Kidney epithelial cell (primary cell): Measurements from ENCODE around the gene SNAI3. TPM values are rescaled to one million over a fixed set of nuclear protein-coding genes. Genes with fewer than 3 reads are reported as not detected.

ENCODE experiments used
- DNase-seq: peaks from one replicate; pipeline ENCODE4 v3.0.0-alpha.2; 2010; ENCODE audit warnings: low read depth
- H3K27me3 ChIP-seq: 2 replicates; pipeline ENCODE4 v1.6.0; 2011; ENCODE audit warnings: low read length; ENCODE audit not compliant: control insufficient read depth, insufficient read depth
- H3K36me3 ChIP-seq: 2 replicates; pipeline ENCODE4 v1.5.1; 2011; ENCODE audit warnings: low read length; ENCODE audit not compliant: control insufficient read depth, insufficient read depth
- H3K4me3 ChIP-seq: 2 replicates; pipeline ENCODE4 v1.5.1; 2011; ENCODE audit warnings: low read depth, mild to moderate bottlenecking, control low read depth, low read length
- CTCF ChIP-seq: IDR thresholded peaks from 2 replicates; pipeline ENCODE4 v1.5.1; 2011; ENCODE audit warnings: mild to moderate bottlenecking, moderate library complexity, low read length, control low read depth, inconsistent platforms; ENCODE audit not compliant: insufficient read depth, poor library complexity, severe bottlenecking
- total RNA-seq: library from RNA; depleted of rRNA; stranded (reverse); fragments of >200 nt; gene quantifications from 2 replicates; pipeline ENCODE4 v1.2.3, GENCODE V29; 2015

SNAI3 gene
- total RNA-seq, 1 donor from 2014 or later, result 1.1 TPM

DNA sequence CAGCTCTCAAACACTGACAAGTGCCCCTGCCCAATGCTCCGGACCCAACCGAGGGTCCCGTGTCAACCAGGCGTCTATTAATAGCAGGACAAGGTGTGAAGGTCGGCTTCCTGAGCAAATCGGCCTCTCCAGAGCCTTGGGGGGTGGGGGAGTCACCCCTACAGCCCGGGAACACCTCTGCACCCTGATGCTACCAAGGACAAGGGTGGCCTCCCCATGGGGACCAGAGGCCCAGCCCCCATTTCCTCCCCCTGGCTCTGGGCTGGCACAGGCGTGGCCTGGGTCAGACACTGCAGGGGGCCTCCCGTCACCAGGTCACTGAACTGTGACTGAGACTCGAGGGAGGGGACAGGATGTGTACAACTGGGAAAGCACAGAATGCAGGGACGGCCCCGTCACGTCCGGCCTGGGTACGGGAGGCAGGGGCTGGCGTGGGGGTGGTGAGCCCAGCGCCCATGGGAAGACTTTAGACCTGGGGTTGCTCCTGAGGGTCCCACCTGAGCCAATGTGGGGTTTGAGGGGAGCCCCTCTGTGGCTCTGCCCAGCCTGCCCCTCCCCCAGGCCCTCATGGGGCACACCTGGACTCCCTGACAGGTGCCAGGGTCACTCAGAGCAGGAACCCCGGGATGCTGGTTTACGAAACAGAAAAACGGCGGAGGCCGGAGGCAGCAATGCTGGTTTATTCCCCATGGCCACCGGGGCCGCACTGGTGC lies 34.9 kb downstream of the SNAI3 start:
- H3K4me3 ChIP-seq, result peak overlapping the region; percentile 75
- no peak for TF ChIP-seq CTCF
- no peaks in the 10 kb centered on the region for H3K27me3 ChIP-seq
- DNase-seq, result peak; percentile 62
- H3K36me3 ChIP-seq, result peaks cover 2% of the 10 kb centered on the region

- DNase-seq, result no peak
- H3K27me3 ChIP-seq, result no peaks in the 10 kb centered on the region
- peak within 1 kb of the TSS; percentile 75 for H3K4me3 ChIP-seq
- TF ChIP-seq CTCF, result no peak
- H3K36me3 ChIP-seq, result peaks cover 2% of the 10 kb centered on the region
Observed at GRCh38 chr16:88650749-88651275, 35.5 kb downstream of the SNAI3 start, which contains the start of gene CYBA. Gene CYBA (minus strand): TSS chr16:88651053. CDS start chr16:88651013, 40 bp downstream.

DNA sequence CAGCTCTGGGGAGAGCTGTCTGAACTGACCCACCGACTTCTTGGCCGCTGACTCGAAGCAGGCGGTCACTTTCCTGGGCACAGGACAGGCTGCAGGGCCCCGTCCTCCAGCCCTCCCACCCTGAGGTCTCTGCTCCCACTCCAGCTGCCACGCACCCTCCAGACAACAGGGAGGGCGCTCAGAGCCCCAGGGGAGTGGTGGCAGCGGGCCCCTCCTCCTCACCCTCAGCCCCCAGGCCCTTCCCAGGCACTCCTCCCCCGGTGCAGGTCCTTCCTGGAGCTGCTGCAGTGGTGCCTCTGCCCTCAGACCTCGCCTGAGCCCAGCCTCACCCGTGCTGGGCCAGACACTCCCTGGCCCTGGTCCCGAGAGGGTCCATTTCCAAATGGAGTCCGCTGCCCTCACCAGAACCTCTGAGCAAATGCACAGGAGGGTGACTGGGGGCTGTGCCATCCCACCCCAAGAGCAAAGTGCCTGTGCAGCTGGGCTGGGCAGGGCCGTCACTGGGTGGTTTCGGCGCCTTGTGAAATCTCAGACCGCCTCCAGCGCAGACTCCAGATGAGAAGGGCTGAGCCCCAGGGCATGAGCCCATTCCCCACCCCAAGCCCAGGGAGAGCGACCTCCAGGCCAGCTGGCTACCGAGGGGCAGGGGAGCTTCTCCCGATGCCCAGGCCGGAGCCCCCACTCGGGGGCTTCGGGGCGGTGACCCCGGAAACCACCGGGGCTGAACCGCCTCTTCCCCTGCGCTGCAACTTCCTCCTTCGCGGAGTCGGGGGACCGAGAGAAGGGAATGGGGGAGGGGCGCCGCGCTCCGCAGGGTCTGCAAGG lies 36.2 kb downstream of the SNAI3 start:
- no peak for DNase-seq
- peak overlapping the region; percentile 75 for H3K4me3 ChIP-seq
- H3K27me3 ChIP-seq, result no peaks in the 10 kb centered on the region
- peaks cover 2% of the 10 kb centered on the region for H3K36me3 ChIP-seq
- no peak for TF ChIP-seq CTCF

DNA sequence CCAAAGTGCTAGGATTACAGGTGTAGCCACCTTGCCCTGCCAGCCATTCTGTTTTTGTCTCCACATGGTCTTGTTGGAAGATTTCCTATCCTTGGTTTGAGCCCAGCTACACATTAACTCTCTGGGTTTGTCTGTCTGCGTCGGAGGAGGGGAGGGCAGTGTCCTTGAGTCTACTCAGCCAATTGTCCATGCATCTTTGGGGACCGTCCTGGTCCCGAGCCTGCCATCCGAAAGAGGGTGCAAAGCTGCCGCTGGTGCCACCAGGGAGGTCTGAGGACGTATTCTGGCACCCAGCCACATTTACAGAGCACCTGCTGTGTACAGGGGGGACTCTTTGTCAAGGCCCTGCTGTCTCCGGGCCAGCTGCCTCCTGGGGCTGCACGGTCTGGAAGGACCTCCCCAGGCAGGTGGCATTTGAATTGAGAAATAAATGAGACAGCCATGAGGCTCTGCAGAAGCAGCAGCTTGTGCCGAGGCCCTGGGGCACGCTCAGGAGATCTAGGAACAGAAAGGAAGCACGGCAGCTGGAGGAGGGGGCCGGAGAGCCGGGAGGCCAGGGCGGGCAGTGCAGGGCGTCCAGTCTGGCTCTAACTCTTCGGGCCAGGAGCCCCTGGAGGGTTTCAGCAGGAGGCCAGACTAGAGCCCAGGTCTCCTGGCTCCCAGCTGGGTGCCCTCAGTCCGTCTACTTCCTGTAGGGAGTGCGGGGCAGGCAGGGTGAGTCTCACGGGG lies 36.9 kb downstream of the SNAI3 start:
- no peak for DNase-seq
- Histone ChIP-seq H3K4me3 (peak overlapping the region; percentile 75), H3K27me3 (no peaks in the 10 kb centered on the region), H3K36me3 (no peaks in the 10 kb centered on the region)
- TF ChIP-seq CTCF, result no peak

DNA sequence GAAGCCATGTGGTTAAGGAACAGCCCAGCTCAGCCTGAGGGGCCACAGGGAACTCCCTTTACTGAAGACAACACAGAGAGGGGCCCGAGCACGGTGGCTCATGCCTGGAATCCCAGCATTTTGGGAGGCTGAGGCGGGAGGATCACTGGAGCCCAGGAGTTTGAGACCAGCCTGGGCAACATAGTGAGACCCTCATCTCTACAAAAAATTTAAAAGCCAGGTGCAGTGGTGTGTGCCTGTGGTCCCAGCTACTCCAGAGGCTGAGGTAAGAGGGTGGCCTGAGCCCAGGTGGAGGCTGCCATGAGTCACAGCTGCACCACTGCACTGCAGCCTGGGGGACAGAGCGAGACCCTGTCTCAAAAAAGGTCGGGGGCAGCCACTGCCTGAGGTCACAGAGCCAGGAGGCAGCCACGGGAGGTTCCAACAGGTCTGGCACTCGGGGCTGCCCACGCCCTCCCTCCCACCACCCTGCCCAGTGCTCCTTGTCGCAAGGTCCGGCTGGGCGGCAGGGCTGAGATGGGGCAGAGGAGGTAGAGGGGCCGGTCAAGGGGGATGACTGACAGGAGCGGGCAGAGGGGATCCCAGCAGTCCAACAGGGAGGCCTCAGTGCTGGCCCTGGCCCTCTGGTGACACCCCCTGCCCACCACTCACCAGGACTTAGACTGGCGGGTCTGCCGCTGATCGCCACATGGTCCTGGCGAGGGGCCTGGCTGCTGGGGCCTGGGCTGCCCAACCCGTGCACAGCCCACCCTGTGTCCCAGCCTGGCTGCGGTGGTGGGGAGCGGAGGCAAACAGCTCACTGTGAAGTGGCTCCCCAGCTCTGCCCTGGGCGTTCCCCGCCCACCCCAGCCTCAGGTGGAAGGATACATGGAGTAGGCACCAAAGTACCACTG lies 38.9 kb downstream of the SNAI3 start:
- TF ChIP-seq CTCF, result no peak
- no peaks in the 10 kb centered on the region for H3K27me3 ChIP-seq
- no peak overlapping the region for H3K4me3 ChIP-seq
- H3K36me3 ChIP-seq, result no peaks in the 10 kb centered on the region
- DNase-seq, result no peak
